Measurements from ENCODE around the gene SYNPR.

SYNPR gene

DNA sequence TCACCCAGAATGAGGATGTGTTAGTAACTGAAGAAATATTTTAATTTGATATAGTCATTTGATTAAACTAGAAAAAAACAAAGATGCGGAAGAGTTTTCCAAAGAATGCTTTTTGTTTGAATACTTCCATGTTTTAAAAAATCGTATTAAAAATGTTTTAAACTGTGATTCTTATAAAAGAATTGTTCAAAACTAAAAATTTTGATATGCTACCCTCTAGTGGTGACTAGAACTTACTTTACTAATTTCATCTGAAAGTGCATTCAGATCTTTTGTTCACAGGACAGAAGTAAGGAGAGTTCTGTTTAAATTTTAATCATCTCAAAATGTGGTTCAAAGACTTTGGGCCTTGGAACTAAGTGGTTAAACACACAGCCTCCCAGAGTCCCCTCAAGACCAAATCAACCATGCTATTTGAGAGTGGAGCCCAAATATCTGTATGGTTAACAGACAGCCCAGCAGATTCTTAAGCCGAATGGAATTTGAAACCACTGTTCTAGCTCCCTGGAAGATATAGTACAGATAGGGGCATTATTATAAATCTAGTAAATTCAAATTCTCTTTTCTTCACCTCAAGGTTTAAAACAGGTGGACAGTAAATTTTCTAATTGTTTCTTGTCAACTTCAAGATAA, 45.2 kb upstream of the SYNPR start:
- no peak overlapping the region for H3K4me2 ChIP-seq (ENCODE audit: low read length)
- H3K27ac ChIP-seq = no peak overlapping the region
- H3K36me3 ChIP-seq (ENCODE audit: control insufficient read depth, insufficient read depth, low read length) = no peaks in the 10 kb centered on the region
- no peaks in the 10 kb centered on the region for H3K27me3 ChIP-seq (ENCODE audit: control insufficient read depth, insufficient read depth, low read length)
- H3K4me1 ChIP-seq = peaks cover 7% of the 10 kb centered on the region
- H3K79me2 ChIP-seq = no peaks in the 10 kb centered on the region
- no peaks in the 10 kb centered on the region for H3K9me3 ChIP-seq (ENCODE audit: control insufficient read depth, low read length)
- H3K9ac ChIP-seq = no peak overlapping the region
- no peak overlapping the region for H2AFZ ChIP-seq
- no peak overlapping the region for H3K4me3 ChIP-seq (ENCODE audit: low read depth, low read length)
- TF ChIP-seq CTCF (IDR thresholded peaks at IDR 0.05) = peak; percentile 50

DNA sequence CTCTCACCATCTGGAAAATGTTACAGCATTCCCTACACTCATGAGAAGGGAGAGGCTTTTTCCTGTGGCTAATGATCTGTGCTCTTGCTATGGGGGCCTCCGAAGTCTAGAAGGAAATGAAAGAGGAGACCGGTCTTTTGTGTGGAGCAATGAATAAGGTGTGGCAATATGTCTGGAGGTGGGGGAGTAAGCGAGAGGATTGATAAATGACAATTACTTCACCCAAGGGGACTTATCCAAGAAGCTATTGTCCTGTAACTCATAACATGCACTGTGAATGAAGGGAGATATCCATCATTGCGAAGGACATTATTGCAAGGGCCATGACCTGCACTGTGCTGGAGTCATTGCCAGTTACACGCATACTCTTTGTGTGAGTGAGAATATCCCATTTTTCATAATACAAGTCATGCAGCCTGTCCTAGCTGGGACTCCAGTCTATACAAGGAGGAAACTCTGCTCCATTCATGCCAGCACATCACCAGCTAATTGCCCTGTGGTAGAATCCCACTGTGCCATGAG, 37.7 kb upstream of the SYNPR start:
- Histone ChIP-seq H3K27me3 (ENCODE audit: control insufficient read depth, insufficient read depth, low read length) (no peaks in the 10 kb centered on the region), H3K36me3 (ENCODE audit: control insufficient read depth, insufficient read depth, low read length) (peaks cover 4% of the 10 kb centered on the region), H3K9ac (no peak overlapping the region), H3K4me3 (ENCODE audit: low read depth, low read length) (no peak overlapping the region), H3K9me3 (ENCODE audit: control insufficient read depth, low read length) (no peaks in the 10 kb centered on the region), H3K79me2 (no peaks in the 10 kb centered on the region), H2AFZ (no peak overlapping the region), H3K27ac (no peak overlapping the region), H3K4me1 (no peaks in the 10 kb centered on the region), H3K4me2 (ENCODE audit: low read length) (no peak overlapping the region)
- no peak for TF ChIP-seq CTCF (IDR thresholded peaks at IDR 0.05)

DNA sequence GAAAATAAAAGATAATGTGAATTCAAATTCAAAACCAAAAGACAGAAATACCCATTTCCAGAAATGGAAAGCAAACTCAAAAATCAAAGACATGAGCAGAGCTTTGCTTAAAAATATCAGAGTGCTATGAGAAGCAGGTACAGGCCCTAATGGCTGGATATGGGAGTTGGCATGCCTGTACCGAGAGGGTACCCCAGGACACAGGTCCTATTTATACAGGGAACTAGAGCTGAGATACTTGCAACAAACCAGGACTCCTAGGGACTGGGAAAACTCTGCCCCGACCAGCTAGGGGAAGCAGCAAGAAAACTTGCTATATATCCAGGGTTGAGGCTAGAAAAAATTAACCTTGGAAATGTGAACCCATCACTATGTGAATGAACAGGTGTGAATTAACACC, 36.0 kb upstream of the SYNPR start:
- Histone ChIP-seq H3K27me3 (ENCODE audit: control insufficient read depth, insufficient read depth, low read length) (no peaks in the 10 kb centered on the region), H3K4me3 (ENCODE audit: low read depth, low read length) (no peak overlapping the region), H2AFZ (no peak overlapping the region), H3K4me2 (ENCODE audit: low read length) (no peak overlapping the region), H3K9me3 (ENCODE audit: control insufficient read depth, low read length) (no peaks in the 10 kb centered on the region), H3K27ac (no peak overlapping the region), H3K9ac (no peak overlapping the region), H3K36me3 (ENCODE audit: control insufficient read depth, insufficient read depth, low read length) (peaks cover 4% of the 10 kb centered on the region), H3K79me2 (no peaks in the 10 kb centered on the region), H3K4me1 (no peaks in the 10 kb centered on the region)
- TF ChIP-seq CTCF (IDR thresholded peaks at IDR 0.05) = no peak

DNA sequence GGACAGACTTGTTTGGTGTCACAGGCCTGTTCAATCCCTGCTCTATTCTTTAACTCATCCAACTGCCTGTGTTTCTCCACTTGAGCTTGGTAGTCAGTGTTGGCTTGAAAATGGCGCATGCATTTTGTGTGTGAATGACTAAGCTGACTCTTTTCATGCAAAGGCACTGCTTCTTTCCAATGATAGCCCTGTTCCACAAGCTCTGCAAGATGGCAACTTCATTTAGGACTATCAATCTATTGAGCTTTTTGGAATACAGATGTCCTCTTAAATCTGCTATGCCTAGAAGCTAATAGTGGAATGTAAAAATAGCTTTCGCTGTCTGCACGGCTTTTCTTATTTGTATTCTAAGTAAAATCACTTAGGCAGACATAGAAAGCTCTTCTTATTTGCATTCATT, 33.6 kb upstream of the SYNPR start:
- no peaks in the 10 kb centered on the region for H3K79me2 ChIP-seq
- TF ChIP-seq CTCF (IDR thresholded peaks at IDR 0.05) = no peak
- H3K4me1 ChIP-seq = no peaks in the 10 kb centered on the region
- H3K9ac ChIP-seq = no peak overlapping the region
- peaks cover 3% of the 10 kb centered on the region for H3K27me3 ChIP-seq (ENCODE audit: control insufficient read depth, insufficient read depth, low read length)
- no peak overlapping the region for H3K27ac ChIP-seq
- no peak overlapping the region for H2AFZ ChIP-seq
- H3K4me3 ChIP-seq (ENCODE audit: low read depth, low read length) = no peak overlapping the region
- H3K36me3 ChIP-seq (ENCODE audit: control insufficient read depth, insufficient read depth, low read length) = peaks cover 4% of the 10 kb centered on the region
- no peak overlapping the region for H3K4me2 ChIP-seq (ENCODE audit: low read length)
- no peaks in the 10 kb centered on the region for H3K9me3 ChIP-seq (ENCODE audit: control insufficient read depth, low read length)

GRCh38 chr3:63245726-63246241, 32.3 kb upstream of the SYNPR start:
- no peak overlapping the region for H3K9ac ChIP-seq
- no peak overlapping the region for H2AFZ ChIP-seq
- H3K4me1 ChIP-seq = no peaks in the 10 kb centered on the region
- no peak for TF ChIP-seq CTCF (IDR thresholded peaks at IDR 0.05)
- no peak overlapping the region for H3K4me2 ChIP-seq (ENCODE audit: low read length)
- H3K36me3 ChIP-seq (ENCODE audit: control insufficient read depth, insufficient read depth, low read length) = peaks cover 4% of the 10 kb centered on the region
- H3K9me3 ChIP-seq (ENCODE audit: control insufficient read depth, low read length) = no peaks in the 10 kb centered on the region
- H3K4me3 ChIP-seq (ENCODE audit: low read depth, low read length) = no peak overlapping the region
- H3K27ac ChIP-seq = no peak overlapping the region
- peaks cover 3% of the 10 kb centered on the region for H3K27me3 ChIP-seq (ENCODE audit: control insufficient read depth, insufficient read depth, low read length)
- H3K79me2 ChIP-seq = no peaks in the 10 kb centered on the region
